Measurements from ENCODE around the gene KRTAP10-10.

KRTAP10-10 gene

GRCh38 chr21:44686000-44686781 lies 49.0 kb downstream of the KRTAP10-10 start:
- DNase-seq: no peak

- no peak for DNase-seq
These were observed 49.8 kb downstream of the KRTAP10-10 start for GRCh38 chr21:44686843-44687561.

GRCh38 chr21:44687671-44688070 lies 50.5 kb downstream of the KRTAP10-10 start:
- DNase-seq: no peak
